Femur (tissue), 1 donor: ENCODE results near the gene SPTBN1.

Experiments used
- DNase-seq: peaks from one replicate; pipeline ENCODE4 v3.0.0-alpha.2; 2017

Gene SPTBN1

DNA sequence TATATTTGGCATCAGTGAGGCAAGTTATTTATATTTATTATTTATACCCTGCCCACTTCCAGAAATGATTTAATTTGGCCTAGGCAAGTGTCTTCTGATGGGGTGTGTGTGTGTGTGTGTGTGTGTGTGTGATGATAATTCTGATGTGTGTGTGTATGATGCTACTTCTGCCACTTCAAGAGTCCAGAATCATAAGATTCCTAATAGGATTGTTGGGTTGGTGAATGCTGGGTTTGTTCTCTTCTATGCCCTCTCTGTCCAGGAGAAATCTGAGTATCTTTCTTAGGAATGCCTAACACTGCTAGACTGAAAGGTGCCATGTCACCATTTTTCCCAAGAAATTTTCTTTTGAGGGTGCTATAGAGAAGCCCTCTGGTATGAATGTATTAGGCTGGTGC, 122.5 kb downstream of the SPTBN1 start:
- DNase-seq: no peak

DNA sequence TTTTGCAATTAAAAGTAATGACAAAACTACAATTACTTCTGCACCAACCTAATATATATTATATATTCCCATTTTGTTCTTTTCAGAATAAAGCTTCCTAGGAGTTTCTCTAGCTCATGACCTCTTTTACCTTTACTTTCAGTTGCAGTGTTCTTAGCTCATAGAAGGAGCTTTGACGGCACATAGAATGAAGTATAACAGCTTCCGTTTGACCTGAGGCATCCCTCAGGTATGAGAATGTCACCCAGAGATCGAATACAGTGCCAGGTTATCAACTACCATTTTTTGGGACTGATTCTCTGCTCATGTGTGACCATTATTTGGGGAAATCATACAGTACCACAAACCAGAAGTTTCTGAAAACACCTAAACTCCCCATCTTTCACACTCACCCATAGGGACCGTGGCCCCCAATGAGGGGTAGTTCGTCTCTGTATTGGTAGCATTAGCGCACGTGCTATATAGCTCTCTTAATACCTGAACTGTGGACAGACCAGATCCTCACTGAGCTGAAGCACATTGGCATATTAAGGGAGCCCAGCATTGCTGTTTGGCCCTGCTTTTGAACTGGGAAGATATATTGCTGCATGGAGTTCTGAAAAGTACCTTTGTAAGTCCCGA, 123.0 kb downstream of the SPTBN1 start:
- no peak for DNase-seq

DNA sequence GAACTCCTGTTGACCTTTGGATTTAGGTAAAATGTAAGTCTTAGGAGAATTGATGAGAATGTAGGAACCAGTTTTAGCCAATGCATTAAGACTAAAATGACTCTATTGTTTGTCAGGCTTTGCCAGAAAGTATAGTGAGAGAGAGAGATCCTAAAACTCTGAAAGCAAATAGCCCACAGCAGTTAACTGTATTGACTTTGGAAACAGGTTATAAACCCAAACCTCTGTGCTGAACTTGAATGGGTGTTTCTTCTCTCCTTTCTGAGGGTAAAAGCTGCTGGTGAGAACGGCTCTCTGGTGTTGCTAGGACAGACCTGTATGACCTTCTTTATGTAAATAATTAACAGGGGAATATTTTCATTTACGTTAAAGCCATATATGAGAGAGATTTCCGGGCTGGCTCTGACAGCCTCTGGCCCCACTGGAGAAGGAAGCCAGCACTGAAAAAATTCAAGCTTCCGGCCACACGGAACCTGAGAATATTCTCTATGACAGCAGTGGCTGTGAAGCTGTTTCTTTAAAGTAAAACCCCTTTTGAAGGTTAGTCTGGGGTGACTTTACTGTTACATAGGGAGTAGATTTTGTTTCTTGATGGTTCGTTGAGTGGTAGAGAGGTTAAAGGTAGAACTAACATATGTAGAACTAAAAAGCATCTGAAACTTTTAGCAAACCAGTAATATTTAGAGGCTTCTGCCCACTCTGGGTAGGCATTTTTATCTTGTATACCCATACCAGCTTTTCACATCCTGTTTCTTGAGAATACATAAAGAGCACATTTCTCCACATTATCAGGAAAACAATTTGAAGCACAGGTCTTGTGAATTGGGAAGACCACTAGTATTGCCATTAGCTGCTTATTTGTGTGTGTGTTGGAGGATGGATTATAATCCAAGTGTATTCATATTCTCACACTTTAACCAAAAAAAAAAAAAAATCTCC, 123.8 kb downstream of the SPTBN1 start:
- no peak for DNase-seq

DNA sequence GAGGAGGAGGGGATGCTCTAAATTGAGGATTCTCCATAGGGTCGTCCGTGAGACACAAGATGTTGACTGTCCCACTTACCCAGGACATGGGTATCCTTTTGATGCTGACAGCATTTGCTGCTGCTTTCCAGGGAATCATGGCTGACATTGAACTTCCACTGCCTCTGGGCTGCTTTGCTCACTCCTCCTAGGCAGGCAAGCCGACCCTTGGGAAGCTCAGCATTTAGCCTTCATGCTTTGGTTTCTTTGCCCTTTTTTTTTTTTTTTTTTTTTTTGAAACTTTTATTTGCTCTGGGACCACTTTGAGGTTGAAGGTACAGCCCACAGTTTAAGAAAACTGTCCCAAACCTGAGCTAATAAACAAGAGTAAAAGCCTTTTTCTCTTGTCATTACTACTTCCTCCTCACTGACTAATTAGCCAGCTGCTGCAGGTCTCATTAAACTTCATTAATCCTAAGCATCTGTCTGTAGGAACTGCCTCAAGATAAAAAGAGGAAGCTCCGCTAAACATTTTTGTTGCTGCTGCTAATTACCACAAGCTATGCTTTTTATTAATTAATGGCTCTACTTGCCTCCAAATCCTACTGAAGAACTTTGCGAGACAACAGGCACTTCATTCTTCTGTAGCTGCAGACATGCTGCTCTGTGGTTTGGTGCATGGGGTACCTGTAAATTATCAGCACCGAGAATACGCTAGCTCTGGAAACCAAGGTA, 125.4 kb downstream of the SPTBN1 start:
- no peak for DNase-seq

DNA sequence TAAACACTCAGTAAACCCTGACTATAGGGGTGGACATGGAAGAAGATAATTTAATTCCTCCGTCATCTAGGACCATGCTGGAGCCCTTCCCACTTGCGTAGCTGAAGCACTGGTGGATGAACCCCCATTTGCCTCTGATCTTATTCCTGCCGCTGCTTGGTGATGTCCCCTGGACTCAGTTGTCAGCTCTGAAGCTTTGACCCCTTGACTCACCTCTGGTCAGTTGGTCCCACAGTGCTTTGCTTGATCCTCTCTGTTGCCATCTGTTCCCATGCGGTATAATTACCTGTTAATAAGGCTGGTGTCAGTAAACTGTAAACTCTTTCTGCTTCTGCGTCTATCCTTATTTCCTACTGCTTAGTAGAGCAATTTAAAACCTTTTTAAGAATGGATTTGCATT, 126.9 kb downstream of the SPTBN1 start:
- DNase-seq: no peak

DNA sequence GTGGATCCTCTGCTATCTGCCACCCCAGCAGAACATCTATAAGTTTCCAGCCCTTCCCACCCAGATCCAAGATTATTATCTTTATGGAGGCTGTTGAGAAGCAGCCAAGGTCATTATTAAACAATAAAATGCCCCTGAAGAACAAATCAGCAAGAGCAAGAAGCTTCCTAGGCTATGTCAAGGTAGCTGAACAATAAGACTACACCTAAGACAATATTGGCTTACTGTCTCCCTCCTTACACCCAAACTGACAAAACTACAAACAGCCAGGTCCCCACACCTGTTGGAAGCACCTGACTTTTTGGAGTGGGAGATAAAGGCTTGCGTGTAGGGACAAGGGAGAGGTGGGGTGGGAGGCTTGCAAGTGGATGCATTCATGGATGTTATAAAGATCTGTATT, 128.5 kb downstream of the SPTBN1 start:
- DNase-seq: no peak

DNA sequence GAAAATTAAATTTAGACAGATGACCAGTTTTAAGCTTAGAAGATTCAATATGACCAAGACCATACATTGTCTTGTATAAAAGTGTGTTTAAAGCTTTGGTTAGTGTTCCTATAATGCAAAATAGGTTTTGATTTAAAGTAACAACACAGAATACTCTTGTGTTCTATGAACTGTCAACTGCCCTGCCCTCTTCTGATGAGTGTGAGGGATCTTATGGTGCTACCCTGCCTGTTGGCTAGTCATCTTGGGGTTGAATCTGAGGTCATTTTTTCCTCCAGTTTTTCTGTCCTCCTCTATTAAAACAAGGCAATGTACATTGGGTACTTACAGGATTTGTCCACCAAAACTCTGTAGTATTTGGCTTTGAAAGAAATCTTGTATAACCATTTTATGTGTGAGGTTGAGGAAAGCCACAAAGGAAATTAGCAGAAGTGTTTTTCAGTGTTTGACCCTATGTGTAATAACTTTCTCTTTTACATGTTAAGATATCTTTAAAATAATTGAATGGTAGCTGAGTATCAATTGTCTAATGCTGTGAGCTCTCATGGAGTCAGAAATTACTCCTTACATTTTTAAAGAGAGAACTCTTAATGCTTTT, 129.1 kb downstream of the SPTBN1 start:
- no peak for DNase-seq

DNA sequence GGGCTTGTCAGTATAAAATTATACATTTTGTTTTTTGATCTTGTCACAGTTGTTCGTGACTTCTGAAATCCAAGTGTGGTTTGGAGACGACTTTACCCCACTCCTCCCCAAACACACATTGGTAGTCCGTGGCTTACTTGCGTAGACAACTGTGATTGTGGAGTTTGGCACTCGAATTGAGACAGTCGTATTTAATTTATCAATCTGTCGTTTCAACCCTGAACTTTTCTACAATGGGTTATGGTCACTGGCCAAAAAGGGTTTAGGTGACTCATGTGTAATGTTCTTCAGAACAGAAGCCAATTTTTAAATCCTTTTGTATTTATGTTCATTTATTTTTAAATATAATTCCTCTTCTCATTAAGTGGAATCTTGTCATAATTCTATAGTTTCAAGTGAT, 129.9 kb downstream of the SPTBN1 start:
- DNase-seq: no peak

DNA sequence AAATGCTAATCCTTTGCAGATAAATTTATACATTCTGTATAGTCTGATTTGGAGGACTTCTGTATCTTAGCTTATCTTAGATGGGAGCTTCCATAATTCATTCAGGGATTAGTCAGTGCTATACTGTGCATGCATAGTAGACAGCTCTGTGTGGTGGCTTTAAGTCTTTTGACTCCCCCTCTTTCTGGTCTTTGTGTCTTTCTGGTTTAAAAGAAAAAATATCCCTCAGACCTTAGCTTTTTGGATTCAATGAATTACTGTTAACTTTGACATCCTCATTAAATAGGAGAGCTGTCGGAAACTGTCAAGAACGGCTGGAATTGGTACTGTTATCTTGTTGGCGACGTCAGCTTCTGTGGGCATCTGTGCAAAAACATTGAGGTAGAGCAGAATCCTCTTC, 130.4 kb downstream of the SPTBN1 start:
- DNase-seq: no peak

DNA sequence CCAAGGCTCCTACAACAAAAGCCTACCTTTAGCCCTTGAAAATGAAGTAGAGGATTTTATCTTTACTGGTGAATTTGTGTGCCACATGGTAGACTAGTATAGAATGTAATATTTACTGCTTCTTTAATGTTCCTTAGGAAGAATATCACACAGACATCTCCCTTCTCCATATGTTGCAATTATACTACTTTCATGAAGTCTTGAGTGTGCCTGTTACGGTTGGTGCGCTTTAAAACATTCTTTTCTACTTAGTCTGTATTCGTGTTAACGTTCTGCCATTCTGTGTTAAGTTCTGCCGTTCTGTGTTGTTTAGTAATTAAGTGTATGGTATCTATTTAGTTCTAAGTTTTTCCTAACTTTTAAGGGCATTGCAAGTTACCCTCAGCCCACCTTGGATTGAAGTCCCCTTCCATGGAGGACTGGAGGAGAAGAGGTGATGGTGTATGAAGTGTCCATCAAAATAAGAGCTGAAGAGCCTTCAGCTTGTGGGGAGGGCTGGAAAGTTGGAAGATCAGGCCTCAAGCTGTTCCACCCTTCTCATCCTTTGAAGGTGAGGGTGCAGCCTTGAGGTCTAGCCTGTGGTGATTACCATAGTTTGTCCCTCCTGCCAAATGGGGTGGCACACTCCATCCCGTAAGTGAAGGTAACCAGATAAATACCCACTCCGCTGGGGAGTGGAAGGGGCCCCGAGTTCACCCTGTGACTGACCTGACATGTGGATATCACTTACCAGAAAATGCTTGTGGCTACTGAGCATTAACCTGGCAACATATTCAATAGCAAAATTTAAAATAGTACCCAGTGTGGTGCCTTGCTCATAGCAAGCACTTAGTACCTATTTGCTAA, 131.3 kb downstream of the SPTBN1 start:
- no peak for DNase-seq

DNA sequence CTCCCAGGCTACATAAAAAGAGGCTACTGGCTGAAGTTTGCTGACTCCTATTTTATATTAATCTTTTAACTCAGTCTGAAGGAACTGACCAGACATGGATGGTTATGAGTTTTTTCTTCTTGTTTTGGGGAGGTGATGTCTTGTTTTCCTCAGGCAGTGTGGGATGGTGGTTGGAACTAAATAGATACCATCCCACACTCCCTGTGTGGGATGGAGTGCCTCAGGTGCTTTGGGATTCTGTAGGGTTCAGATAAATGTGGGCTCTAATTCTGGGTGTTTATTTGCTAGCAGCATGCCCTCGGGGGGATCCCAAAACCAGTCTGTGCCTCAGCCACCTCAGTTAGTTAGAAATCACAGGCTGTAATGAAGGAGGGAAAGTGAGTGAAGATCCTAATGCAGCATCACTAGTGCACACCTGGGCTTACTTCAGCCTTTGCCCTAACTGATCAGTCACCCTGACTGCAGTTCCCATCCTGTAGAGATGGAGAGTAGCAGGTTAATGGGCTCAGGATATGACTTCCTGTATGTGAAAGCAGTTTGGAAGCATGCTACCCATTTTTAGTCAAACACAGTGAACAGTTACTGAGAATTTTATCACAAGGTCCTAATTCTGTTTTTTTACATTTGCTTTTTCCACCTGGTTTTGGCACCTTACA, 132.2 kb downstream of the SPTBN1 start:
- DNase-seq: no peak

DNA sequence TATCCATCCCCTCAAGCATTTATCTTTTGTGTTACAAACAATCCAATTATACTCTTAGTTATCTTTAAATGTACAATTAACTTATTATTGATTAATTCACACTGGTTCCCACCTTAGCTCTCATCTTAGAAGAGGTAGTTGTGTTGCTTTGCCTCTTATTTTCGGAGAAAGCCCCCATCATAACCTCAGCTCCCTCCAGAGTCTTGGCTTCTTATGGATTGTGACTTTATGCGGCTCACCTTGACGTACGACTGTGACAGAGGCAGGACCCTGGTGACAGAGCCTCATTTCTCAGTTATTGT, 132.9 kb downstream of the SPTBN1 start:
- no peak for DNase-seq

DNA sequence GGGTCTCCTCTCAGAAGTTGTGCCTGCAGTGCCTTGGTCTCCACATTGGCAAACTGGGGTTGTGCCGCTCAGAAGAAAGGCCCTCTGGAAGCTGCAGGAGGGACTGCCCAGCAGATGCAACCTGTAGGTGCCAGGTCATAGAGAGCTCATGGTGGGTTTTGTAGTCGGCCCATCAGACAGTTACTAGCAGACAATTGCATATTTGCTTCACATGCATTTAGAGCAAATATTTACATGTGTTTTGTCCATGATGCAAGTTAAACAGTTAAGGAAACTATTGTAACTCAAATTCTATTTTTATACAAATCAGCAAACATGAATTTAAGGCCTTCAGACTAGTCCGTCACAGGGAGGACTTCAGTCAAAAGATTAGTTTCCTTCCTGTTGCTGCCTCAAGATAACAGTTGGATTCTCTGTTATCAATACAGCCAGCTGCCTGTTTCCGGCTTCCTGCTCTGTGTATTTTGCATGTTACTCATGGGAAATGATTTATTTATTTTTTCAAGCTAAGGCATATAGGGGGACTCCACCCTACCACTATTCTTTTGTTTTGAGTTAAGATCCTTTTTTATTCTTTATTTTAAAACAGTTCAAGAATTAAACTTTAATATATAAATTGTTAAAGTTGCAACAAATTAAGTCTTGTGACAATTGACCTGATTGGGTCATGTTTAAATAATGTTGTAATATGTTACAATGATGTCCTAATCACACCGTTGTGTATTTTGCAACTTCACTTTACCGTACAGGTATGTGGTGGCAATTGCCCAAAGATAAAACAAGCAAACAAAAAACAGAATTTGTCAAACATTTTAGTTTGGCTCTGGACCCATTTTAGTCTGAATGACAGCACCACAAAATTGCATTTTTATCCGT, 133.5 kb downstream of the SPTBN1 start:
- no peak for DNase-seq

DNA sequence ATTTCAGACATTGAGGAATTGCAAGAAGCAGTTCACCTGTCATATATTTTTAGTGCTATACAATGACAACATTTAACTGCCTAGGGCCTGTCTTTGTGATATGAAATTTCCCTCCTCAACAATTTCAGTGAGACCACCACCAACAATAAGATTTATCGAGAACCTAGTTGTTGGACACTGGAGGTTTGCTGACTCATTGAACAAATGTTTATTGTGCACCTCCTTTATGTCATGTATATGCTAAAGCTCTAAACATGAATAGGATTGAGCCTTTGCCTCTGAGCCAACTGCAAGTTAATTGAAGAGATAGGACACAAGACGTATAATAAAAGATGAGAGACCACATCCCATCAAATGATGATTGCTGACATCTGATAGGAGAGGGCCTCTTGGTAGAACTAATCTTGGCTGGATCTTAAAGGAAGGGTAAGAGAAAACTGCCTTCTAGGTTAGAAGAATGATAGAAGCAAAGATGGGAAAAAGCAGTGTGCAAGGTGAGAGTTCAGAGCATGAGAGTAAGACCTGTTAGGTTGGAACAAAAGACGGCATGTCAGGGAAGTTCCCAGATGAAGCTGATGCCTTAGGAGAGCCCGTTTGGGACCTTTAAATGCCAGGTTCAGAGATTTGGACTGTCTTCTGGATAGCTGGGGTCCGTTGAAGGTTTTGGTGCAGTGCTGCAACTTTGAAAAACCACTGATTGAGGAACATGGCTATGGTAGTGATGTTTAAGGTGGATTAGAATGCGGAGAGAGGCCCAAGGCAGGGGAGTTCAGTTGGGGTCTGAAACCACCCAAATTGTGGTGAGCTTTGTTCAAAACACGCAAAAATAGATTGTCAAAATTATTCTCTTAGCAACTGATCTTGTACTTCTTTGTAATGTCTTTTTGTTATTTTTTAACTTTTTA, 134.3 kb downstream of the SPTBN1 start:
- no peak for DNase-seq

DNA sequence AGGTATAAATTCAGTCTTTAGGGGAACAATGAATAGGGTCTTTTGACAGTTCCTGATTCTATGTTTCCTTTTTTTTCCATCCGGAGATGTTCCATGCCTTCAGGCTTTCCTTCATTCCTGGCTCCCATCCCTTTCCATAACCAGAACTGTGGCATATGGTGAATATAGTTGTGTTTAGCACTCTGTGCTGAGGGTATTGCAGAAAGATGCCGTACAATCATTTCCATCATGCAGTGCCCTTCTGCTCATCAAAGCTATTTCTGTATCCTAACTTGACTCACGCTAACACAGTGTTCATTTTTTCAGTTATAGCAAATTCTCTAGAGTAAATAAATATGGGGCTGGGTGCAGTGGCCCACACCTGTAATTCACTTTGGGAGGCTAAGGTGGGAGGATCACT, 135.4 kb downstream of the SPTBN1 start:
- no peak for DNase-seq

DNA sequence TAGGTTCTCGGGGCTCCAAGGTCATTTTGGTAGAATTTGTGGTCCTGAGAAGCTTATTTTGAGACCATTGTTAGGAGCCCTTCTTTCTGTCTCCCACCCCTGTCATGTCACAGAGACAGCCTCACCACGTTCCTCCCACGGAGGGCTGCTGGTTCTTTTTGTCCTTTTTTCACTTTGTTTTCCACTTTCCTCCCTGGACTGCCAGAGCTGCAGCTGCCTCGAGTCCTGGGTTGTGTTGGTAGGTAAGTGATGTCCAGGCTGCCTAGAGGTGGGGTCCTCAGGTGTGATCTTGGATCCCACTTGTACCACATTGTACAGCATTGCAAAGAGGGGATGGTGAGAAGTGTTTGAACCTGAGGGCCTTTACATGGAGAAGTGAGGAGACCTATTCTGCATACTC, 137.1 kb downstream of the SPTBN1 start:
- DNase-seq: no peak

DNA sequence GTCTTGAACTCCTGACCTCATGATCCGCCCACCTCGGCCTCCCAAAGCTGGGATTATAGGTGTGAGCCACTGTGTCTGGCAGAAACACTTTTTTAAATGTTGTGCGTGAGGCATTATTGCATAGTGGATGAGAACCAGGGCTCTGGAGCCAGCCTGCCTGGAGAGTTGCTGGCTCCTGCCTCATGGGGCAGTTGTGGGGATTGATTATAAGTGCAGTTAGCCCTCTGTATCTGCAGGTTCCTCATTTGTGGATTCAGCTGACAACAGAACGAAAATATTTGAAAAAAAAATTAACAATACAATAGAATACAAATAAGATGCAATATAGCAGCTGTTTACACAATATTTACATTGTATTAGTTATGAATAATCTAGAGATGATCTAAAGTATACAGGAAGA, 137.9 kb downstream of the SPTBN1 start:
- no peak for DNase-seq

DNA sequence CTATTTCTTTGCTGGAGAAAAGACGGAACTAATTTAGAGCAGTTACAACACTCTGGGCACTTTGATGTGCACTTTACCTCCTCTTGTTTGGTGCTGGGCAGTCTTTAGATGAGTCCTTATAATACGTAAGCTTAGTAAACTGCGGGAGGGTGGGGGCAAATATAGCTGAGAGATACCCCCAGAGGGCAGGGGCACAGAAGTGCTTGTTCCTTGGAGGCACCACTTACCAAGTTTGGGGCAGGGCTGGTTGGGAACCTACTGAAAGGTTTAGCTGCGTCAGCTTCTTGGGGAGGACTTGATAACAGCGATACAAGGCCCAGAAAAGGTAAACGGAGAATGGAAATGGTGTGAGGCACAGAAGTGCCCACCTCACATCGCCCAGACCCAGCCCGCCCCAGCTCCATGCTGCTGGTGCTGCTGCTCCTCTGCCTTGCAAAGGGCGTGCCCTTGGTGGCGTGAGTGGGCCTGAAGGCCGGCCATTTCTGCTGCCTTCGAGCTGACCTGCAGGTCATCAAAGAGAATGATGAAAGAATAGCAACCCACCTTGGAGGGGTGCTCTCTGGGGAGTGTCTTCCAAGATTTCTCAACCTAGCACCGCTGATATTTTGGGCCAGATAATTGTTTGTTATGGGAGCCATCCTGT, 139.2 kb downstream of the SPTBN1 start:
- DNase-seq: no peak
